ENCODE results near the gene PHLDA2.

DNA sequence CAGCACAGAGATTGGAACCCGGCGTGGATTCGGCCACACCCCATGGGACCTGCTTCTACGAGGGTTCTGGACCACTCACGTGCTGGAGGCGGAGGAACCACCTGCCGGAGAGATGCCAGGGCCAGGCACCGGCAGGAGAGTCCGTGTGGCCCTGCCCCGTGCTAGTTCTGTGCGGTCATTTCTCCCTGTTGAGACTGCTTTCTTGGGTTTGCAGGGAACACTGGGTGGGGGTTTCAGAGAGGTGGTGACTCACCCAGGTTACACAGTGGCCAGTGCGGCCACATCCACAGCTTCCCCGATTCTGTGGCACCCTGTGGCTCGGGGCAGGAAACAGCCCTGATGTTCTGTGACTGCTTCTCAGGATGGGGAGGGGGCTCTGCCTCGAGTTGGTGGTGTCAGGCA, 3.6 kb upstream of the PHLDA2 start:
- TF ChIP-seq POLR2A (IDR thresholded peaks at IDR 0.05; ENCODE audit: low read depth, low read length) (no peak), POLR2AphosphoS5 (IDR thresholded peaks at IDR 0.05; ENCODE audit: insufficient read depth, low read depth, low read length) (no peak), MYC (IDR thresholded peaks at IDR 0.05; ENCODE audit: low read depth, low read length) (no peak), EZH2 (IDR thresholded peaks at IDR 0.05; ENCODE audit: borderline replicate concordance, low read depth, low read length, severe bottlenecking) (no peak)
- TF ChIP-seq, protein P1, sequence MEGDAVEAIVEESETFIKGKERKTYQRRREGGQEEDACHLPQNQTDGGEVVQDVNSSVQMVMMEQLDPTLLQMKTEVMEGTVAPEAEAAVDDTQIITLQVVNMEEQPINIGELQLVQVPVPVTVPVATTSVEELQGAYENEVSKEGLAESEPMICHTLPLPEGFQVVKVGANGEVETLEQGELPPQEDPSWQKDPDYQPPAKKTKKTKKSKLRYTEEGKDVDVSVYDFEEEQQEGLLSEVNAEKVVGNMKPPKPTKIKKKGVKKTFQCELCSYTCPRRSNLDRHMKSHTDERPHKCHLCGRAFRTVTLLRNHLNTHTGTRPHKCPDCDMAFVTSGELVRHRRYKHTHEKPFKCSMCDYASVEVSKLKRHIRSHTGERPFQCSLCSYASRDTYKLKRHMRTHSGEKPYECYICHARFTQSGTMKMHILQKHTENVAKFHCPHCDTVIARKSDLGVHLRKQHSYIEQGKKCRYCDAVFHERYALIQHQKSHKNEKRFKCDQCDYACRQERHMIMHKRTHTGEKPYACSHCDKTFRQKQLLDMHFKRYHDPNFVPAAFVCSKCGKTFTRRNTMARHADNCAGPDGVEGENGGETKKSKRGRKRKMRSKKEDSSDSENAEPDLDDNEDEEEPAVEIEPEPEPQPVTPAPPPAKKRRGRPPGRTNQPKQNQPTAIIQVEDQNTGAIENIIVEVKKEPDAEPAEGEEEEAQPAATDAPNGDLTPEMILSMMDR (IDR thresholded peaks at IDR 0.05; ENCODE audit: extremely low read depth in 1 of 2, insufficient read depth in 1 of 2, low read depth in 1 of 2, low read length in 2 of 2), result no peak
- TF ChIP-seq, protein P2, sequence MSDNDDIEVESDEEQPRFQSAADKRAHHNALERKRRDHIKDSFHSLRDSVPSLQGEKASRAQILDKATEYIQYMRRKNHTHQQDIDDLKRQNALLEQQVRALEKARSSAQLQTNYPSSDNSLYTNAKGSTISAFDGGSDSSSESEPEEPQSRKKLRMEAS (IDR thresholded peaks at IDR 0.05; ENCODE audit: insufficient read depth, insufficient read length), result no peak

Data from endothelial cell of umbilical vein (primary cell).